Spinal cord (tissue), 10 donors: ENCODE data around the gene NRG3. TPM values are rescaled to one million over a fixed set of nuclear protein-coding genes. Genes with fewer than 3 reads are reported as not detected.

Experiments
- DNase-seq, 6 donors: peaks; one replicate each; pipeline versions ENCODE4 v3.0.0 to v3.0.0-alpha.2; 2013 to 2015; ENCODE audit warnings: low spot score in 6 of 6, low read depth in 4 of 6
- H3K27ac ChIP-seq: one replicate; pipeline ENCODE4 v1.5.1; 2013; ENCODE audit warnings: low read depth, low read length, control low read depth
- H3K27me3 ChIP-seq: one replicate; pipeline ENCODE4 v1.6.1; 2013; ENCODE audit warnings: low read length; ENCODE audit not compliant: control insufficient read depth, insufficient read depth
- H3K36me3 ChIP-seq: one replicate; pipeline ENCODE4 v1.6.1; 2013; ENCODE audit warnings: low read length; ENCODE audit not compliant: control insufficient read depth, insufficient read depth
- H3K4me1 ChIP-seq: one replicate; pipeline ENCODE4 v1.6.1; 2013; ENCODE audit warnings: low read length; ENCODE audit not compliant: control insufficient read depth, insufficient read depth
- H3K4me3 ChIP-seq: one replicate; pipeline ENCODE4 v1.5.1; 2013; ENCODE audit warnings: low read depth, low read length, control low read depth
- H3K9me3 ChIP-seq: one replicate; pipeline ENCODE4 v1.6.1; 2013; ENCODE audit warnings: low read length; ENCODE audit not compliant: control insufficient read depth, insufficient read depth
- WGBS: methylation state at CpG from one replicate; pipeline ENCODE4 v1.1.5; 2013; ENCODE audit warnings: missing lambda C conversion rate; ENCODE audit not compliant: insufficient coverage; 5-methylcytosine and 5-hydroxymethylcytosine counted together
- polyA plus RNA-seq, 2 donors: library from polyadenylated mRNA; unstranded; fragments of 120-200 nt; gene quantifications; one replicate each; pipeline ENCODE4 v1.2.1, GENCODE V29; 2013; ENCODE audit not compliant: insufficient read length in 2 of 2
- total RNA-seq, 2 donors: library from RNA; depleted of rRNA in 1 of 2; stranded (reverse); fragments of 120-200 nt in 1 of 2; fragments of >200 nt in 1 of 2; gene quantifications; one replicate each; pipeline versions ENCODE4 v1.2.3 to v1.2.4, GENCODE V29; 2013 to 2014
- donor health status: healthy.

The NRG3 gene
- total and polyA plus RNA-seq, 4 donors, result 10.2 to 53.9 (median 33.6) TPM

DNA sequence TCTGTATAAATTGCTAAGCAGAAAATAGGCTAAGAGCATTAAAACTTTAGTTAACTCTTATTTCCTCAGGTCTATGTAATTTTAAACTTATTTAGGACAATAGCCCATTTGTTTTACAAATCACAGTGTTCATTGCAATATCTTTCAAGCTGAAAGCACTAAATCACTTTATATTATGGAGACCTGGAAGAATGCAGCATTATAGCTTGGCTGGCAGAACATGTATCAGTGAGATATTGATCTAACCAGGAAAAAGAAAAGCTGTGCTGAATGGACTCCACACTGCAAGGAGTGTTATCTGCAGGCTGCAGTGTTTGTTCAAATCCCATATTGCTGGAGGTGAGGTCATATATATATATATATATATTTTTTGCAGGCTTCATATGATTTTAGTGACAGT is 517.5 kb downstream of the NRG3 start:
- Histone ChIP-seq H3K27me3 (no peaks in the 10 kb centered on the region), H3K27ac (no peak overlapping the region), H3K4me3 (no peak overlapping the region), H3K36me3 (no peaks in the 10 kb centered on the region), H3K9me3 (no peaks in the 10 kb centered on the region), H3K4me1 (peaks cover 4% of the 10 kb centered on the region)
- peak in 2 of 6 donors; percentile 9 to 41 for DNase-seq

- H3K4me1 ChIP-seq, result peaks cover 8% of the 10 kb centered on the region
- H3K36me3 ChIP-seq, result no peaks in the 10 kb centered on the region
- no peak overlapping the region for H3K4me3 ChIP-seq
- no peaks in the 10 kb centered on the region for H3K9me3 ChIP-seq
- DNase-seq, result peak in 5 of 6 donors; percentile 19 to 95 (median 28)
- 43% methylated on average over 4 of the region's 5 CpGs for WGBS
- no peak overlapping the region for H3K27ac ChIP-seq
- no peaks in the 10 kb centered on the region for H3K27me3 ChIP-seq
Observed at GRCh38 chr10:82394122-82394521, 519.1 kb downstream of the NRG3 start.

- H3K36me3 ChIP-seq, result no peaks in the 10 kb centered on the region
- H3K27ac ChIP-seq, result no peak overlapping the region
- H3K4me3 ChIP-seq, result no peak overlapping the region
- no peaks in the 10 kb centered on the region for H3K9me3 ChIP-seq
- WGBS, result no CpG with 5 or more reads among the region's 5 CpGs
- H3K4me1 ChIP-seq, result peaks cover 8% of the 10 kb centered on the region
- no peaks in the 10 kb centered on the region for H3K27me3 ChIP-seq
- DNase-seq, result no peak
Observed at GRCh38 chr10:82394987-82395386, 520.0 kb downstream of the NRG3 start.

GRCh38 chr10:82396886-82397285 is 521.9 kb downstream of the NRG3 start:
- no peak for DNase-seq
- Histone ChIP-seq H3K27me3 (no peaks in the 10 kb centered on the region), H3K9me3 (no peaks in the 10 kb centered on the region), H3K27ac (no peak overlapping the region), H3K4me3 (no peak overlapping the region), H3K36me3 (no peaks in the 10 kb centered on the region), H3K4me1 (peaks cover 8% of the 10 kb centered on the region)

DNA sequence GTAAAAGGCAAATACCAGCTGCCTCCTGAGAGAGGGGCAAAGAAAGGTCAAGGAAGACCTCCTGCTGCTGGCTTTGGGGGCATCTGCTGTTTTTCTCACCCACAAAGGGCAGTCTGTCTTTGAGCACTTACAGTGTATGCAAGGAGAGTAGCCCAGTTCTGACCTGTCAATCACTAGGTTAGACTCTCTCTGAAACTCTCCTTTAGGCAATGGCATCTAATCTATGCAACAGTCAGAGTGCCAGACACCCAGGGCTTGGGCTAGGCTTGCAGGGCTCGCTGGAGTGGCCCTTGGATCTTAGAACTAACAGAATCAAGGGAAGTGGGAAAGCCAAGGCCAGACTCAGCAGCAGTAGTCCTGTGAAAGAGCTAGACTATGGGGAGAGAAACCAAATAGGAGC is 522.9 kb downstream of the NRG3 start:
- Histone ChIP-seq H3K27me3 (no peaks in the 10 kb centered on the region), H3K27ac (no peak overlapping the region), H3K4me3 (no peak overlapping the region), H3K36me3 (no peaks in the 10 kb centered on the region), H3K4me1 (peaks cover 8% of the 10 kb centered on the region), H3K9me3 (no peaks in the 10 kb centered on the region)
- no peak for DNase-seq
- 54% methylated on average over 1 of the region's 1 CpG for WGBS

GRCh38 chr10:82399850-82400249 is 524.9 kb downstream of the NRG3 start:
- Histone ChIP-seq H3K4me1 (peaks cover 4% of the 10 kb centered on the region), H3K9me3 (no peaks in the 10 kb centered on the region), H3K27me3 (no peaks in the 10 kb centered on the region), H3K36me3 (no peaks in the 10 kb centered on the region), H3K4me3 (no peak overlapping the region), H3K27ac (no peak overlapping the region)
- no peak for DNase-seq
- WGBS, result no CpG with 5 or more reads among the region's 2 CpGs

GRCh38 chr10:82400841-82401240 is 525.8 kb downstream of the NRG3 start:
- H3K4me3 ChIP-seq, result no peak overlapping the region
- peaks cover 4% of the 10 kb centered on the region for H3K4me1 ChIP-seq
- no peaks in the 10 kb centered on the region for H3K9me3 ChIP-seq
- no peak for DNase-seq
- H3K36me3 ChIP-seq, result no peaks in the 10 kb centered on the region
- no peaks in the 10 kb centered on the region for H3K27me3 ChIP-seq
- no CpG with 5 or more reads among the region's 1 CpG for WGBS
- H3K27ac ChIP-seq, result no peak overlapping the region

DNA sequence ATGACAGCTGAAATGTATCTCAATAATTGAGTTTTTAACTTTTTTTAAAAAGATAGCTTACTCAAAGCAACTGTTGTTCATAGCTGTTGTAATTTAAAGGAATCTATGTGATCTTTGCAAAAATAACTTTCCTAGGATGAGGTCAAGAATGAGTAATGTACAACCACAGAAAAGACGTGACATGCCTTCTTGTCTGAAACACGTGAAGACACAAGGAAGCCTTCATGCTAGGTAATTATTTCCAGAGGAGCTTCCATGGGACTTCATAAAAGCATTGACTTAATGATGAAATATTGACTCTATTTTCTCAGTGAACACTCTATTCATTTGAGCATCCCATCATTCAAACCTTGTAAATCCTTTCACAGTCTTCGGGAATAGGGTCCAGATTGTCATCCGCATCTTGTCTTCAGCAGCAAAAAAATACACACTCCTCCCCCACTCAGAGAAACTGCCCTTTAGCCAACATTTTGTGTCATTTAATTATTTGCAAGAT is 528.0 kb downstream of the NRG3 start:
- no peaks in the 10 kb centered on the region for H3K36me3 ChIP-seq
- WGBS, result 68% methylated on average over 2 of the region's 4 CpGs
- H3K9me3 ChIP-seq, result no peaks in the 10 kb centered on the region
- no peak overlapping the region for H3K4me3 ChIP-seq
- no peaks in the 10 kb centered on the region for H3K27me3 ChIP-seq
- no peak for DNase-seq
- H3K4me1 ChIP-seq, result peaks cover under 1% of the 10 kb centered on the region
- no peak overlapping the region for H3K27ac ChIP-seq

GRCh38 chr10:82409671-82410070 is 534.7 kb downstream of the NRG3 start:
- 86% methylated on average over 1 of the region's 2 CpGs for WGBS
- H3K9me3 ChIP-seq, result no peaks in the 10 kb centered on the region
- DNase-seq, result peak in 1 of 6 donors; percentile 40

DNA sequence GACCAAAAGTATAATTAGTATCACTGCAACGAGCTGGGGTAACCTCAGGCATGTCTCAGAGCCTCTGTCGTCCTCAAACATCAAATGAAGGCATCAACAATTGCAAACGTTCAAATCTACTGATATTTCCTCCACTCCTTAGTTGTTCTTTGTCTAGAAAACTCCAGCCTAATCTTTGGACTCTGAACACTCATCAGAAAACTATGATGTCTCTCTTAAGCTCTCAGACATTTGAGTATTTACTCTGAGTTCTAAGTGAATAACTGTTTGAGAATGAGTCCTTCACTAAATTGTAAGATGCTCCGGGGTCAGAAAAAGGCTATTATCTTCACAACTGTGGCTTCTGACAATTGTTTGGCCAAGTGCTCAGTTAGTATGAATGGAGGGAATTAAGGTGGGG is 536.4 kb downstream of the NRG3 start:
- no peaks in the 10 kb centered on the region for H3K36me3 ChIP-seq
- WGBS, result 70% methylated on average over 3 of the region's 4 CpGs
- H3K27ac ChIP-seq, result no peak overlapping the region
- H3K27me3 ChIP-seq, result no peaks in the 10 kb centered on the region
- no peaks in the 10 kb centered on the region for H3K9me3 ChIP-seq
- no peaks in the 10 kb centered on the region for H3K4me1 ChIP-seq
- no peak overlapping the region for H3K4me3 ChIP-seq
- DNase-seq, result no peak

More at GRCh38 chr10:82409671-82410070, 534.7 kb downstream of the NRG3 start:
- H3K4me1 ChIP-seq, result no peaks in the 10 kb centered on the region
- no peak overlapping the region for H3K27ac ChIP-seq
- no peaks in the 10 kb centered on the region for H3K36me3 ChIP-seq
- no peak overlapping the region for H3K4me3 ChIP-seq
- no peaks in the 10 kb centered on the region for H3K27me3 ChIP-seq
